HG02610 (cell line): ENCODE measurements around the gene RPLP1.

ENCODE experiments used
- ATAC-seq: cut with Tn5 transposase; IDR thresholded peaks from one replicate; pipeline ENCODE4 v1.9.1; 2021; ENCODE audit warnings: mild to moderate bottlenecking, moderate library complexity; ENCODE audit not compliant: unreplicated experiment

The RPLP1 gene

GRCh38 chr15:69496001-69496400 is 43.4 kb downstream of the RPLP1 start:
- no peak for ATAC-seq

- ATAC-seq = no peak
These were observed 44.5 kb downstream of the RPLP1 start for GRCh38 chr15:69497076-69497475.

GRCh38 chr15:69497667-69498066 is 45.0 kb downstream of the RPLP1 start:
- no peak for ATAC-seq

- no peak for ATAC-seq
These were observed 45.7 kb downstream of the RPLP1 start for GRCh38 chr15:69498282-69498681.

- ATAC-seq = no peak
These were observed 46.4 kb downstream of the RPLP1 start for GRCh38 chr15:69498987-69499386.

- no peak for ATAC-seq
These were observed 47.0 kb downstream of the RPLP1 start for GRCh38 chr15:69499521-69500211.

GRCh38 chr15:69500339-69500738 is 47.7 kb downstream of the RPLP1 start:
- no peak for ATAC-seq

GRCh38 chr15:69501456-69501855 is 48.8 kb downstream of the RPLP1 start:
- ATAC-seq = no peak

GRCh38 chr15:69502470-69503045 is 49.9 kb downstream of the RPLP1 start:
- no peak for ATAC-seq

- ATAC-seq = no peak
These were observed 51.9 kb downstream of the RPLP1 start for GRCh38 chr15:69504352-69505040.
